NCI-H524 treated with DMSO at 0.1 percent for 48 hours (cell line): ENCODE measurements around the gene MYL6B.
"Not testable (repeated sequence)": the region's sequence is repeated elsewhere in the genome, so short reads cannot be mapped to it uniquely, and the experiment has no call there.

Experiments
- DNase-seq: peaks from one replicate; lab custom pipeline; 2025; lab: John Stamatoyannopoulos, UW

Gene MYL6B

DNA sequence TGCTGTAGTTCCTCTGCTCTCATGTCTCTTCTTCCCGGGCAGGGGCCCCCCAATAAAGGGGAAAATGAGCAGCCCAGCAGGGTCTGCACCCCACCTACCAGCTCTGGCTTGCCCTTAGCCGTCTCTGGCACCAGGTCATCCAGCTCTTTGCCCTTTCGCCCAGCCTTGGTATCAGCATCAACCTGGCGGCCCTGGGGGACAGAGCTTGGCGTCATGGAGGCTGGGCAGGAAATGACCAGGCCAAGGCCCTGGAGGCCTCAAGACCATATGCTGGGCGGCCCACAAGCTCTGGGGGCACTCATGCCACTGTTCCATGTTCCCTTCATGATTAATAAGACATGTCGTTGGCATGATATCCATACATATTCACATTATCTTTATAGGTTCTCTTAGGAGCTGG lies 20.5 kb downstream of the MYL6B start:
- DNase-seq: no peak

DNA sequence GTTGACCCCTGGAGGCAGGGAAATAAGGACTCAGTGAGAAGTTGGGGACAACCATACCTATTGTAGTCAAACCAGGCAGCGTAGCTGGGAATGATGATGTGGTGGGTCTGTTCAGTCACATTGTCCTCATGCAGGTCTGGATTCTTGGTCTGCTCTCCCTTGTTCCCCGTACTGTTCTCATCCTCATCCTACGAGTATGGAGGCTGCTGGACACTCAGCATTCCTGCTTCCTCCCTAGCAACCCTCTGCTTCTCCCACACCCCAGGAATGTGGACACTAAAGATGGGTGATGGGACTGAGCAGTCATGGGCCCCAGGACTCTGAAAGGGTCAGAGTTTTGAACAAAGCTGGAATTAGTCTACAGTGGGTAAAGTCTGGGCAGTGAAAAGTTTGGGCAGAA lies 26.0 kb downstream of the MYL6B start:
- DNase-seq: no peak

DNA sequence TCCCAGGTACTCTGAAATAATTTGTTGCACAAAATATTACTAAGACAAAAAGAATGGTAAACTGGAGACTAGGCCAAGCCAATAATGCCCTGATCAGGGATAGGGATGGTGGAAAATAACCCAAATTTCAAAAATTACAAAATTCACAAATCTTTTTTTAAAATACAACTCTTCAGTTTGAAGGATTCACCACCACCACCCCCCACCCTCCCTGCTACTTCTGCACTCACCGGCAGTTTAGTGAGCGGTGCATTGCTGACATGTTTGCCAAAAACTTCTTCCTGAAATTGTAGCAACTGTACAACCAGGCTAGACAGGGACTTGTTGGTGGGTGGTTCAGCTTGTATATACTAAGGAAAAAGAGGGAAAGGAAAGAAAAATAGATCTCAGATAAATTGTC lies 34.6 kb downstream of the MYL6B start:
- no peak for DNase-seq

DNA sequence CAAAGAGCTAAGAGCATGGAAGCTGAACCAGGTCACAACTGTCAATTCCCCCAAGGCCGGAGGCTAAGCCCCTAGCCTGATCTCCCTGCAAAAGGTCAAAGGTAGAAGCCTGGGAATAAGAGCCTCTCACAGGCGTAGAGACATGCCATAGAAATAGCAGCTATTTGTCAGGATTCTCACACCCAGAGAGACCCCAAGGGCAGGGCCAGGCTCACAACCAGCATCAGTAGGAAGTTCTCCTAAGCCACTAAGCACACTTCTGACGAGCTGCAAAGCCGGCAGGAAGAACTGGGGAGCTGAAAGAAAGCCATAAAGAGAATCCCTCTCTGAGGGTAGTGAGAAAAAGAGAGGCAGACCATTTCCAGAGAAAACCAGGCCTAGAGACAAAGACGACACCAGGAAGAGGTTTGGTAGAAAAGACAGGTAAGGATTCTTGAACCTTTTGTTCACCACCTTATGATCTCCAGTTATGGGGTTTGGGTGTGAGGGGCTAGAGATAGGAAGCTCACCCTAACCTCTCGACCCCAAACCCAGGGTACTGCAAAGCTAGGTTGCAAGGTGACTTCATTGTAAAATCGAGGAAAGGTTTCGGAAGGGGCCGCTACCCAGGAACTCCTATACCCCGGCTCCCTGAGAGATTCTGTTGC lies 35.9 kb downstream of the MYL6B start:
- DNase-seq: no peak

DNA sequence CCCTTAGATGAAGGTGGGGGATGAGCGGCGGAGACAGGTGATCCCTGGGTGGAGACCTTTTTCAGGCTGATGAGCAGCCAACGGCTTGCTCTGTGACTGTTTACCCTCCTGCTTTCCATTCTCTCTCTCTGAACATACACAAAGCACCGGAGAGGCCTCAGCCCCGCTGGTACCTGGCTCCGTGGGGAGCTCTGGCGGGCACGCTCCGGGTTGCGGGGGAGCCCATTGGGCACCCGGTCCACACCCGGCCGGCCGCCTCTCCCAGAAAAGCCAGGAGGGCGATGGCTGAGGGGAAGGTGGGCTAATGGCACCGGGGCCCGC lies 36.4 kb downstream of the MYL6B start:
- DNase-seq: no peak

DNA sequence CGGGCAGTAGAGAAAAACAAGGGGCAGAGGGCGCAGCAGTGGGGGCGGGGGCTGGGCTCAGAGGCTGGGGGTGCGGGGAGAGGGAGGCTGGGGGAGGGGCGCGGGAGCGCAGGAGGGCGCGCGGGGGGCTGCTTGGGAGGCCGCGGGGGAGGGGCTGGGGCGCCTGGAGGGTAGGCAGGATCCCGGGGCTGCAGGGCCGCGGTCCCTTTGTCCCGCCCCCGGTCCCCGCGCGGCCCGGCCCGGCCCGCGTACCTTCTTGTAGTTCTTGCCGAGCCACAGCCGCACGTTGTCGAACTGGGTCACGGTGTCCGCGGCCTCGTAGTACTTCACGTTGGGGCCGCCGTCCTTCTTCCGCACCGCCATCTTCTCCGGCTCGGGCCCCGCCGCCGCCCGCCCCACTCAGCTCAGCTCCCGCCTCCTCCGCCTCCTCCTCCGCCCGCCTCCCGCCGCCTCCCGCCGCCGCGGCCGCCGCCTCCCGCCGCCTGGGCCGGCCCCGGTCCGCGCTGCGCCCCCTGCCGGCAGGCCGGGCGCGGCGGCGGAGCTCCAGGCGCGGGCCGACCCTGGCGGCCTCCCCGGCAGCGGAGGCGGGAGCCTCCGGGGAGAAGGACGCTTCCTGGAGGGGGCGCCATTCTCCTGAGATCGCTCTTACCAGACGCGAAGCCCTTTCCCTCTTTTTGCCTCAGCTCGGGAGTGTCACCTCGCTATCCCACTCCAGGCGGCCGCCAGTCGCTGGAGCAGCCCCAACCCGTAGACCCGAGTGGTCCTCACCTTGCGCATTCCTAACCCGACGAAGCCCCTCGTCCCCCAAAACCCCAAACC lies 36.9 kb downstream of the MYL6B start, which contains the start of gene SMARCC2:
TSS of gene SMARCC2 (minus strand) at position 385 of the 819 bp plus-strand sequence. CDS start at position 363, 22 bp downstream.
- peak; percentile 26 for DNase-seq

DNA sequence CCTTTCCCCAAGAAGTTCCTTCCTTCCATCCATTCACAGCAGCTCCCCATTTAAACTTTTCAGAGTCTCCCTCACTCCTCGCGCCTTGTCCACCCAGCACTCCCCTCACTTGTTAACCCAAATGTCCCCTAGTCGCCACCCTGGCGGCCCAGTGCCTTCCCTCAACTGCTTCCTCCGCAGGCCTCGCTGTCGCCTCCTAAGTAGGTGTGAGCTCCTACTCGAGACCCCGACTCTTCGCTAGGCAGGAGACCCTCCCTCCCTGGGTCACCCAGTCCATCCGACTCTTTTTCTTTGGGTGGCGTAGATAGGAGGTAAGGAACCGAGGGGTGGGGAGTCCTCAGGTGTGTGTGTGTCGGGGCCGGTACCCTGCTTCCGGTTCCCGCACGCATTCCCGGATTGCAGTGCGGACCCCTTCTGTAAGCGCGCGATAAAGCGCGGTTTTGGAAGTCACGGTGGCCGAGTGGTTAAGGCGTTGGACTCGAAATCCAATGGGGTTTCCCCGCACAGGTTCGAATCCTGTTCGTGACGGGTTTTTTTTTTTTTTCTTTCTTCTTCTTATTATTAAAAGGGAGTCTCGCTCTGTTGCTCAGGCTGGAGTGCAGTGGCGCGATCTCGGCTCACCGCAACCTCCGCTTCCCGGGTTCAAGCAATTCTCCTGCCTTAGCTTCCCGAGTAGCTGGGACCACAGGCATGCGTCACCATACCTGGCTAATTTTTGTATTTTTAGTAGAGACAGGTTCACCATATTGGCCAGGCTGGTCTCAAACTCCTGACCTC lies 37.7 kb downstream of the MYL6B start:
- peak; percentile 23 for DNase-seq

DNA sequence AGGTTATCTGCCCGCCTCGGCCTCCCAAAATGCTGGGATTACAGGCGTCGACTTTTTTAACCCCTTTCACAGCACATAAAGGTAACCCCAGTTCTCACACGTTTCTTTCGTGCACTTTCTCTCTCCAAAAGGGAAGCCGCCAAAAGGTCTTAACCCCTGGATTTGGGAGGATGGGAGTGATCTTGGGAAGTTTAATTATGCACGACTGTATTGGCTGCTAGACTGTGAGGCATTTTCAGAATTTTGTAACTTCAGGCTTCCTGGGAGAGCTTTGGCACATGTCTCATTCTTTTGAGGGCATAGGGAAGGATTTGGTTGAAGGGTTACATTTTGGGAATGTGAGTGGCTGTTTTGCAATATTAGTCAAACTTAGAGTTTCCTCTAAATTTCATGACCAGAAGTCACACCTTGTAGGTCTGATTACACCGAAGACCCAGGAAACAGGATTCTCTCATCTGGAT lies 38.3 kb downstream of the MYL6B start:
- DNase-seq: no peak

DNA sequence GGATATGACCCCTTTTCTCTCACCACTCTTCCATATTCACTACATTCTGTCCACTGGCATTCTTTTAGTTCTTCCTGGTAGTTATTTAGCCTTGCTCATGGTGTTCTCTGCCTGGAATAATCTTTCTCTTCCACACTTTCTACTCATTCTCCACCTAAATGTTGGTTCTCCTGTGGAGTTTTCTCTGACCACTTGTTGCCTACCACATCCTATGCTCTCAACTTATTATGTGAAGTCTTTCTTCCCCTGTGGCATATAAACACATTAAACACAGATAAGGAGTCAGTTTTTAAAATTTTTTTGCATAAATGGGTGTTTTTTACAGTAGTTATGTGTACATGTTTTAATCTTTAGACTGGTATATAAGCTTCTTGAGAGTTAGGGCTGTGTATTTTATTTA lies 40.2 kb downstream of the MYL6B start:
- DNase-seq: no peak

DNA sequence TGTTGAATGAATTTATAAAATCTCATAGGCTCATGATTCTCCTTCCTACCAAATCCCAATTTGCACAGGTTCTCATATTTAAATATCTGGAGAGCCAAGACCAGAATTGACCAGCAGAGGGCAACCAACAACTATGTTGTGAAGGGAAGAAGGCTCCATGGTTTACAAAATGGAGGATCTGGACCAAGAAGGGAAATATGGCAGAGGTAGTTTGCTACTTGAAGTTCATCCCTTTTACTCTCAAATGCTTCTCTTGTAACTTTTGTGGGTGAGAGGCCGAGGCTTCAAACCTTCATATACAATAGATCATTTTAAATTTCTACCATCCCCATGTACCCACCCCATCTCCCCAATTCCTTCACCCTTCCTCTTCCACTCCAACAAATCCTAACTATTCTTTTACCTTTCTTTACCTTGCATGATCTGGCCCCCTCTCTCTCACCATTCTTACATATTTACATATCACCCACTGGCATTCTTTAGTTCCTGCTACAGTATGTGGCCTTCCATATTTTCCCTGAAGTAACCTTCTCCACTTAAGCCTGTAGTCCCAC lies 40.7 kb downstream of the MYL6B start:
- no peak for DNase-seq

DNA sequence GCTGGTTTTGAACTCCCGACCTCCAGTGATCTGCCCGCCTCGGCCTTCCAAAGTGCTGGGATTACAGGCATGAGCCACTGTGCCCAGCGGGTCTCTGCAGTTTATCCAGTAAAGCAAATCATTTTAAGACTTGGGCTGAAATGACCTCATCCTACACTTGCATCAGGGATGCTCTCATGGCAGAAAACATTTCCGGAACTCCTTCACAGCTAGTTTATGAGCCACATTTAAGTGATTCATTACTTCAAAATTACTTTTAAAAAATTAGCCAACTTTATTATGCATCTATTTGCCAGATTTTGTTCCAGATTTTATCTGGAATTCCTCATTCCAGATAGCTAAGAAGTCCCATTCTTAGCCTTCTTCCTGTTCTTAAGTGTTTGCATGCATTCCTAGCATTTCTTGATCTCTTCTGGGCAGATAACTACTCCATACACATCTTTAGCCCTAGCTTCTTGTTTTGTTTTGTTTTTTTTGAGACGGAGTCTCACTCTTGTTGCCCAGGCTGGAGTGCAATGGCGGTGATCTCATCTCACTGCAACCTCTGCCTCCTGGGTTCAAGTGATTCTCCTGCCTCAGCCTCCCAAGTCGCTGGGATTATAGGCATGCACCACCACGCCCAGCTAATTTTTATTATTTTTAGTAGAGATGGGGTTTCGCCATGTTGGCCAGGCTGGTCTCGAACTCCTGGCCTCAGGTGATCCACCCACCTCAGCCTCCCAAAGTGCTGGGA lies 44.6 kb downstream of the MYL6B start:
- DNase-seq: not testable (repeated sequence)

DNA sequence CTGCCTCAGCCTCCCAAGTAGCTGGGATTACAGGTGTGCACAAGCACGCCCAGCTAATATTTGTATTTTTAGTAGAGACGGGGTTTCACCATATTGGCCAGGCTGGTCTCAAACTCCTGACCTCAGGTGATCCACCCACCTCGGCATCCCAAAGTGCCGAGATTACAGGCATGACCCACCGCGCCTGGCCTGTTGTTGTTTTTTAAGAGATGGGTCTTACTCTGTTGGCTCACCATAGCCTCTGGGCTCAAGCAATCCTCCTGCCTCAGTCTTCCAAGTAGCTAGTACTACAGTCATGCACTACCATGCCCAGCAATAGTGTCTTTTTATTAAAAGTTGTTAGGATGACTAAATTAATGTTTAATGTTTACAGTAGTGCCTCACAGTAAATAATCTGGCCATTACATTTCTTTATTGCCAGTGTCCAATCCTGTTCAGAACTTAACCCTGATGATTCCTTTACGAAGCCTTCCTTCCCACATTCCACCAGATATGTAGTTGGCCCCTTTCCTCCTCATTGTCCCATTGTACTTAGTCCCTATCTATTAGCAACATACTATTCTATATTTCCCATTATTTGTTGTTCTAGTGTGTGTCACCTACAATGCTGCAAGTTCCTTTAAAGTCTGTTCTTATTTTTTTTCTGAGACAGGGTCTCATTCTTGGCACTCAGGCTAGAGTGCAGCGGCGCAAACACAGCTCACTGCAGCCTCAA lies 45.7 kb downstream of the MYL6B start:
- no peak for DNase-seq

DNA sequence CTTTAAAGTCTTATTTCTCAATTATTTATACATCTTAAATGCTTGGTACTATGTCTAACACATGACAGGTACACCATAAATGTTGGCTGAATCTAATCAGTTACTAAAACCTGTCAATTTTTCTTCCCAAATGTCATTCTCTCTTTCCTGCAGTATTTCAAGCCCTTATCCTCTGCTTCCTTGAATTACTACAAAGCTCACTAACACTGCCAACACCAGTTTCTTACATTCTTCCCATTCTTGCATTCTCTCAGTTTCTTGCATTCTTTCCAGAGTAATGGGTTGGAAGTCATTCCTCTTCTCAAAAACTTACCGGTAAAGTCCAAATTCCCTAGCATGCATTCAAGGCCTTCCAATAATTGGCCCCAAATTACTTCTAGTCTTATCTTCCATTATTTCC lies 46.4 kb downstream of the MYL6B start:
- DNase-seq: no peak

DNA sequence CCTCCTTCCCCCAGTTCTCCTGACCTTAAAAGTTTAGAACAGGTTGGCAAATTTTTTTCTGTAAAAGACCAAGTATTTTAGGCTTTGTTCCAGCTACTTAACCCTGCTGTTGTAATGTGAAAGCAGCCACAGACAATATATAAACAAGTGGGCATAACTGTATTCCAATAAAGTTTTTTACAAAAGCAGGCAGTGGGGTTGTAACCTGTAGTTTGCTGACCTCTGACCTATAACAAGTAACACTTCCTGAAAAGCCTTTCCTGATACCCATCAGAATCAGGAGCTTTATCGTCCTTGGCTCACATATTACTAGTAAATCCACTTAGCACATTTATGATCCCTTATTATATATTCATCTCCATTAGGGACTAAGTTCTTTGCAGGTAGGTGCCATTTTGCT lies 50.0 kb downstream of the MYL6B start:
- DNase-seq: no peak

DNA sequence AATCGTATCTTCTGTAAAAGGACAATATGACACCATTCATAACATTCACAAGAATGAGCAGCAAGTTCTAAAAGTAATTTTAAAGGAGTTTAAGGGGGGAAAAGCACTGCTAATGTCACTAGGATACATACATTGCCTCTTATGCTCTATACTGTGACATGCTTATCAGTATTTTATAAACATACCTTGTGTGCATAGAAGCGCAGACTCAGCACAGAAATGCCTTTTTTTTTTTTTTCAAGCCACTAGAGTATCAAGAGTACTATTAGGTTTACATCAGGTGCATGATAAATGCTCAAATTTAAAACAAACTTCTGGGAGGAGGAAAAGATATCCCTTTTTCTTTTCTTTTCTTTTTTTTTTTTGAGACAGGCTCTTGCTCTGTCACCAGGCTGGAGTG lies 50.5 kb downstream of the MYL6B start:
- DNase-seq: no peak

DNA sequence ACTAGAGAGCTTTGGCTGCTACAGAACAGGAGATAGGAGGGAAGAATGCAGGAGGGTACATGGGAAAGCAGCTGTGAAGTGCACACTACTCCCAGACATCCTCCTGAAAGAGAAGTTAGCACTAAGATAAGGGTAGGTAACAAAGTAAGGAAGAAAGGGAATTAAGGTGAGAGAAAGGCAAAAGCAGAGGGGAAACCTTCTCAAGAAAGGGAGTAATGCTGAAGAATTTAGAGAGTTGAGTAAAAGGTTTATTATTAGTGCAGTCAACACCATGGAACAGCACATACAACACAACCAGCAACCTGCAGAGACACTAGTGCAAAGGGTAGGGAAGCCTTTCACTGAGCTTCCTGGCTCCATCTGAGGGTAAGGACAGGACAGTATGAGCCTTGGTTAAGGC lies 51.9 kb downstream of the MYL6B start:
- DNase-seq: no peak

DNA sequence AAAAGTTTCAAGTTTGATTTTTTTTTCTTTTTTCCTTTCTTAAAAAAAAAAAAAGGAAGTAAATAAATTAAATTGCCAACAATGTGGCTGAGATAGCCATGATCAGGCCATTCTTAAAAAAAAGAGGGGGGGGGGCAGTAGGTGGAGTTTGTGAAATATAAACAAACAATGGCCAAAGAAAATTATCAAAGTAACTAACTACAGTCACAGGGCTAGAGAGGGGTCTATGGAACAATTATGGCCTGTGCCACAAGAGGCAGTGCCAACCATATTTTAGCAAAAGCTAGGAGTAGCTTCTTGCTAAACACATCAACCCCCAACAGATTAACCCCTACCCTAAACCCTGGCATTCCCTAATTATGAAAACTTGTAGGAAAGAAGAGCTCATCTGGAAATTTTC lies 53.1 kb downstream of the MYL6B start:
- no peak for DNase-seq

DNA sequence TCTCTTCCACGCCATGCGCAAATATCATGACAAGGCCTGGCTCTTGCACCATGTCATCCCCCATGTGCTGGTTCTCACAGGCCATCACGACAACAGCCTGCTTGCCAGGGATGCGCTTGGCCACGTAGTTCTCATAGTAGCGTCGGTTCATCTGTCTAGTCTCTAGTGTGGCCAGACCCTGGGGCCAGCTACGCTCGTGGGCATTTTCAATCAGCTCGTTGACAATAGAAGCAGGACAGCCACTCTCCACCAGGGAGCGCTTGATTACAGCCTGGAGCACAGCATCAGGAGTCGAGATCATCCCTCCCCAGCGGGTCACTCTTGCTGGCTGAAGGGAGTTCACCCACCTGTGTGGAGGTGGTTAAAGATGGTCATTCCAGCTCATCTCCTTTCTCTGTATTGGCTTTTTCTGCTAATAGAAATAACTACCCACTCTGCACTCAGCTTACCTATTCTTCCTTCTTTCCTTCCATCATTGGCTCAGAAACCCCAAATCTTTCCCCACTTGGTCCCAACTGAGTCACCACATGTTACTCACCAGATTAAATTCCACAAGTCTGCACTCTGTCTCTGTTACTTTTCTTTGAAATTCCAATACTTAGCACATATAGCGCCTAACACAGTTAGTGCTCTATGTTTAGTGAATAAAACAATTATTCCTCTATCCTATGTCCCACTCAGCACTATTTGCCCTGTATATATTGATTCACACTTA lies 54.2 kb downstream of the MYL6B start:
- DNase-seq: no peak
